Right lobe of liver (tissue), 4 donors: ENCODE data around the gene CD300A.

Experiments
- POLR2A ChIP-seq: fragments of 450-650 bp; IDR thresholded peaks from one replicate; pipeline ENCODE4 v1.6.1; 2017; ENCODE audit warnings: antibody characterized with exemption, mild to moderate bottlenecking
- TF ChIP-seq, protein P1 (sequence below), 4 donors: fragments of 200-600 bp in 3 of 4; fragments of 450-650 bp in 1 of 4; IDR thresholded peaks; one replicate each; pipeline versions ENCODE4 v1.5.1 to v1.8.0; 2016 to 2022; ENCODE audit warnings: antibody characterized with exemption in 4 of 4, mild to moderate bottlenecking in 2 of 4
- donor health status: DM: no; HTN: no; CAD: no.
- donor health status: DM: no; HTN: no; CAD: no.
- donor health status: DM: no; HTN: yes; CAD: no.

DNA sequence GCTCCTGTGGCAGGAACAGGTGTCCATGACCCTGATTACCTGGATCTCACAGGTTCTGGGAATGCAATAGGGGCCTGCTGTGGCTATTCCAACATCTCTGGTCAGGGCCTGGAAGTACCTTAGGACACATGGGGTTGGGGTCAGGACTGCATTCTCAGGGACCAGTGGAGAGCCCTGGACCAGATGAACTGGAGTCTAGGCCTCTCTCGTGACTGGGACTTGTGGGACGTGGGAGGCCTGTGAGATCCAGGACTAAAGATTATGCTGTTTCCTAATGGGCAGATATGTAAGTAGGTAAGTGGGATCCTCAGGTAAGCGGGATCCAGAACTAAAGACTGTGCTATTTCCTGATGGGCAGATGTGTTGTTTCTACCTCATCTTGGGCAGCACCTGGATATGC lies 16.2 kb upstream of the CD300A start:
- TF ChIP-seq, protein P1, sequence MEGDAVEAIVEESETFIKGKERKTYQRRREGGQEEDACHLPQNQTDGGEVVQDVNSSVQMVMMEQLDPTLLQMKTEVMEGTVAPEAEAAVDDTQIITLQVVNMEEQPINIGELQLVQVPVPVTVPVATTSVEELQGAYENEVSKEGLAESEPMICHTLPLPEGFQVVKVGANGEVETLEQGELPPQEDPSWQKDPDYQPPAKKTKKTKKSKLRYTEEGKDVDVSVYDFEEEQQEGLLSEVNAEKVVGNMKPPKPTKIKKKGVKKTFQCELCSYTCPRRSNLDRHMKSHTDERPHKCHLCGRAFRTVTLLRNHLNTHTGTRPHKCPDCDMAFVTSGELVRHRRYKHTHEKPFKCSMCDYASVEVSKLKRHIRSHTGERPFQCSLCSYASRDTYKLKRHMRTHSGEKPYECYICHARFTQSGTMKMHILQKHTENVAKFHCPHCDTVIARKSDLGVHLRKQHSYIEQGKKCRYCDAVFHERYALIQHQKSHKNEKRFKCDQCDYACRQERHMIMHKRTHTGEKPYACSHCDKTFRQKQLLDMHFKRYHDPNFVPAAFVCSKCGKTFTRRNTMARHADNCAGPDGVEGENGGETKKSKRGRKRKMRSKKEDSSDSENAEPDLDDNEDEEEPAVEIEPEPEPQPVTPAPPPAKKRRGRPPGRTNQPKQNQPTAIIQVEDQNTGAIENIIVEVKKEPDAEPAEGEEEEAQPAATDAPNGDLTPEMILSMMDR (IDR thresholded peaks at IDR 0.05): no peak
- TF ChIP-seq POLR2A: no peak
